ENCODE data around the gene LIX1. TPM values are rescaled to one million over a fixed set of nuclear protein-coding genes. Genes with fewer than 3 reads are reported as not detected.

Gene LIX1
- total RNA-seq, 1 experiment from 2014 or later = not detected

- CTCF ChIA-PET = interaction anchor here (0.7 to 2.0 kb wide), 3 partner anchors 9 to 279 kb away, joined by 3 to 8 read pairs (median 3); partner anchors contain the start of gene LIX1
- H3K27me3 Mint-ChIP-seq (ENCODE audit: insufficient read depth, unreplicated experiment) = no peaks in the 10 kb centered on the region
- intact Hi-C loops (cut with micrococcal nuclease) = no loop called here
- no peak for DNase-seq (ENCODE audit: unreplicated experiment)
- POLR2A ChIA-PET = interaction anchor here (0.8 kb wide), 1 partner anchor 9 kb away, joined by 4 read pairs; no protein-coding TSS in a partner anchor
- no peaks in the 10 kb centered on the region for H3K9me3 Mint-ChIP-seq (ENCODE audit: unreplicated experiment)
- peaks cover 97% of the 10 kb centered on the region for H3K36me3 Mint-ChIP-seq (ENCODE audit: insufficient read depth, unreplicated experiment)
- no peaks in the 10 kb centered on the region for H3K4me1 Mint-ChIP-seq (ENCODE audit: insufficient read depth, unreplicated experiment)
- TF ChIP-seq CTCF (IDR thresholded peaks at IDR 0.05; ENCODE audit: unreplicated experiment) = no peak
- no peak overlapping the region for H3K27ac Mint-ChIP-seq (ENCODE audit: low read depth, unreplicated experiment)
- H3K4me3 Mint-ChIP-seq (ENCODE audit: unreplicated experiment) = no peak overlapping the region
- BruUV-seq (replicated peaks) = no TSS peak
Measured at GRCh38 chr5:97172227-97172626, 29.8 kb upstream of the LIX1 start.

GRCh38 chr5:97171703-97172102, 29.3 kb upstream of the LIX1 start:
- Mint-ChIP-seq H3K27ac (ENCODE audit: low read depth, unreplicated experiment) (no peak overlapping the region), H3K9me3 (ENCODE audit: unreplicated experiment) (no peaks in the 10 kb centered on the region)
- intact Hi-C loops (cut with micrococcal nuclease) = no loop called here

GRCh38 chr5:97167435-97167834, 25.0 kb upstream of the LIX1 start:
- peak overlapping the region; percentile 68 for H3K27ac Mint-ChIP-seq (ENCODE audit: low read depth, unreplicated experiment)
- TF ChIP-seq CTCF (IDR thresholded peaks at IDR 0.05; ENCODE audit: unreplicated experiment) = no peak
- peaks cover 5% of the 10 kb centered on the region for H3K4me1 Mint-ChIP-seq (ENCODE audit: insufficient read depth, unreplicated experiment)
- H3K36me3 Mint-ChIP-seq (ENCODE audit: insufficient read depth, unreplicated experiment) = peaks cover 88% of the 10 kb centered on the region
- CTCF ChIA-PET = interaction anchor here (0.7 to 1.4 kb wide), 5 partner anchors 11 to 1615 kb away, joined by 3 to 6 read pairs (median 3); no protein-coding TSS in a partner anchor
- no TSS peak for BruUV-seq (replicated peaks)
- no peaks in the 10 kb centered on the region for H3K27me3 Mint-ChIP-seq (ENCODE audit: insufficient read depth, unreplicated experiment)
- no peak for DNase-seq (ENCODE audit: unreplicated experiment)
- intact Hi-C loops (cut with micrococcal nuclease) = loop anchor here (10.0 kb wide), 1 partner anchor 823 kb away; no protein-coding TSS in a partner anchor
- POLR2A ChIA-PET = interaction anchor here (1.0 to 1.8 kb wide), 2 partner anchors 298 to 506 kb away, joined by 3 read pairs; no protein-coding TSS in a partner anchor
- H3K4me3 Mint-ChIP-seq (ENCODE audit: unreplicated experiment) = no peak overlapping the region
- no peaks in the 10 kb centered on the region for H3K9me3 Mint-ChIP-seq (ENCODE audit: unreplicated experiment)

More at GRCh38 chr5:97171703-97172102, 29.3 kb upstream of the LIX1 start:
- no peak for DNase-seq (ENCODE audit: unreplicated experiment)
- Mint-ChIP-seq H3K27me3 (ENCODE audit: insufficient read depth, unreplicated experiment) (no peaks in the 10 kb centered on the region), H3K36me3 (ENCODE audit: insufficient read depth, unreplicated experiment) (peaks cover 97% of the 10 kb centered on the region), H3K4me3 (ENCODE audit: unreplicated experiment) (no peak overlapping the region), H3K4me1 (ENCODE audit: insufficient read depth, unreplicated experiment) (no peaks in the 10 kb centered on the region)
- ChIA-PET CTCF (interaction anchor here (0.7 to 0.8 kb wide), 2 partner anchors 29 to 278 kb away, joined by 3 read pairs; partner anchors contain the start of gene LIX1), POLR2A (interaction anchor here (0.8 kb wide), 2 partner anchors 10 kb away, joined by 4 to 5 read pairs; no protein-coding TSS in a partner anchor)
- no TSS peak for BruUV-seq (replicated peaks)
- no peak for TF ChIP-seq CTCF (IDR thresholded peaks at IDR 0.05; ENCODE audit: unreplicated experiment)

- intact Hi-C loops (cut with micrococcal nuclease) = loop anchor here (10.0 kb wide), 1 partner anchor 821 kb away; no protein-coding TSS in a partner anchor
- Mint-ChIP-seq H3K4me1 (ENCODE audit: insufficient read depth, unreplicated experiment) (peaks cover 5% of the 10 kb centered on the region), H3K27me3 (ENCODE audit: insufficient read depth, unreplicated experiment) (no peaks in the 10 kb centered on the region), H3K9me3 (ENCODE audit: unreplicated experiment) (no peaks in the 10 kb centered on the region), H3K27ac (ENCODE audit: low read depth, unreplicated experiment) (peak overlapping the region; percentile 4), H3K36me3 (ENCODE audit: insufficient read depth, unreplicated experiment) (peaks cover 86% of the 10 kb centered on the region), H3K4me3 (ENCODE audit: unreplicated experiment) (no peak overlapping the region)
- BruUV-seq (replicated peaks) = no TSS peak
- ChIA-PET CTCF (interaction anchor here (0.6 to 1.7 kb wide), 8 partner anchors 14 to 1939 kb away, joined by 3 to 6 read pairs (median 3); no protein-coding TSS in a partner anchor), POLR2A (interaction anchor here (0.8 to 1.0 kb wide), 2 partner anchors 16 to 385 kb away, joined by 3 to 4 read pairs; no protein-coding TSS in a partner anchor)
- DNase-seq (ENCODE audit: unreplicated experiment) = no peak
- no peak for TF ChIP-seq CTCF (IDR thresholded peaks at IDR 0.05; ENCODE audit: unreplicated experiment)
Measured at GRCh38 chr5:97165726-97166125, 23.3 kb upstream of the LIX1 start.
